Right lobe of liver (tissue), 4 donors: ENCODE measurements around the gene COL4A1.

Experiments used
- CTCF ChIP-seq, 4 donors: fragments of 200-600 bp in 3 of 4; fragments of 450-650 bp in 1 of 4; IDR thresholded peaks; one replicate each; pipeline versions ENCODE4 v1.5.1 to v1.8.0; 2016 to 2022; ENCODE audit warnings: antibody characterized with exemption in 4 of 4, mild to moderate bottlenecking in 2 of 4
- POLR2A ChIP-seq: fragments of 450-650 bp; IDR thresholded peaks from one replicate; pipeline ENCODE4 v1.6.1; 2017; ENCODE audit warnings: antibody characterized with exemption, mild to moderate bottlenecking
- donor health status: DM: no; HTN: no; CAD: no.
- donor health status: DM: no; HTN: no; CAD: no.
- donor health status: DM: no; HTN: yes; CAD: no.

GRCh38 chr13:110259651-110260050, 47.3 kb downstream of the COL4A1 start:
- TF ChIP-seq CTCF (IDR thresholded peaks at IDR 0.05) (no peak), POLR2A (no peak)
